Ishikawa (cell line): ENCODE measurements around the gene TADA2A.

Experiments used
- CEBPB ChIP-seq: IDR thresholded peaks from 2 replicates; pipeline ENCODE4 v1.6.1; 2012
- CREB1 ChIP-seq: IDR thresholded peaks from 2 replicates; pipeline ENCODE4 v1.6.1; 2012; ENCODE audit warnings: low read depth
- EGR1 ChIP-seq: IDR thresholded peaks from 2 replicates; pipeline ENCODE4 v1.6.1; 2012
- EP300 ChIP-seq: IDR thresholded peaks from 2 replicates; pipeline ENCODE4 v1.6.1; 2012; ENCODE audit warnings: borderline replicate concordance
- FOXM1 ChIP-seq: IDR thresholded peaks from 2 replicates; pipeline ENCODE4 v1.6.1; 2012; ENCODE audit warnings: low read depth, borderline replicate concordance
- MAX ChIP-seq: IDR thresholded peaks from 2 replicates; pipeline ENCODE4 v1.6.1; 2012
- NFIC ChIP-seq: IDR thresholded peaks from 2 replicates; pipeline ENCODE4 v1.6.1; 2012
- RAD21 ChIP-seq: IDR thresholded peaks from 2 replicates; pipeline ENCODE4 v1.6.1; 2012; ENCODE audit warnings: low read depth
- REST ChIP-seq: IDR thresholded peaks from 2 replicates; pipeline ENCODE4 v1.6.1; 2012; ENCODE audit warnings: low read depth, mild to moderate bottlenecking
- TAF1 ChIP-seq: IDR thresholded peaks from 2 replicates; pipeline ENCODE4 v1.6.1; 2012; ENCODE audit warnings: low read depth, mild to moderate bottlenecking
- TCF12 ChIP-seq: IDR thresholded peaks from 2 replicates; pipeline ENCODE4 v1.6.1; 2012; ENCODE audit warnings: low read depth
- TEAD4 ChIP-seq: IDR thresholded peaks from 2 replicates; pipeline ENCODE4 v1.6.1; 2012
- USF1 ChIP-seq: IDR thresholded peaks from 2 replicates; pipeline ENCODE4 v1.6.1; 2012
- YY1 ChIP-seq: IDR thresholded peaks from 2 replicates; pipeline ENCODE4 v1.6.1; 2012; ENCODE audit warnings: low read depth

- TF ChIP-seq REST (no peak), MAX (no peak), EGR1 (no peak), TEAD4 (no peak), YY1 (no peak), RAD21 (no peak), EP300 (no peak), TCF12 (no peak), CEBPB (no peak), TAF1 (no peak), CREB1 (no peak), FOXM1 (no peak), USF1 (no peak), NFIC (no peak)
Observed at GRCh38 chr17:37382056-37382455, 24.6 kb upstream of the TADA2A start.
